Left lung (tissue), 10 donors: ENCODE results near the gene PRLHR. TPM values are rescaled to one million over a fixed set of nuclear protein-coding genes. Genes with fewer than 3 reads are reported as not detected.
A peak's percentile ranks its signal among the peaks of the same experiment; 100 is the strongest.

Source experiments
- ATAC-seq: fragments of 200-7000 bp; cut with Tn5 transposase; one replicate; pipeline ENCODE4 v1.9.1; 2020; ENCODE audit warnings: moderate library complexity
- DNase-seq, 4 donors: peaks; one replicate each; pipeline ENCODE4 v3.0.0-alpha.2; 2013 to 2020
- H3K27ac ChIP-seq, 2 donors: fragments of 200-600 bp; sonication (generic) in 1 of 2; one replicate each; pipeline versions ENCODE4 v1.5.0 to v1.8.0; 2020 to 2021
- H3K27me3 ChIP-seq, 2 donors: fragments of 200-600 bp; sonication (generic) in 1 of 2; one replicate each; pipeline versions ENCODE4 v1.5.0 to v1.8.0; 2020 to 2021
- H3K36me3 ChIP-seq, 2 donors: fragments of 200-600 bp; sonication (generic) in 1 of 2; one replicate each; pipeline versions ENCODE4 v1.5.0 to v1.8.0; 2020 to 2021
- H3K4me1 ChIP-seq, 2 donors: fragments of 200-600 bp; one replicate each; pipeline ENCODE4 v1.8.0; 2021
- H3K4me3 ChIP-seq, 2 donors: fragments of 200-600 bp; sonication (generic) in 1 of 2; one replicate each; pipeline versions ENCODE4 v1.5.0 to v1.8.0; 2020 to 2021; ENCODE audit warnings: mild to moderate bottlenecking in 1 of 2
- H3K9me3 ChIP-seq, 2 donors: fragments of 200-600 bp; sonication (generic) in 1 of 2; one replicate each; pipeline versions ENCODE4 v1.5.0 to v1.8.0; 2020 to 2021
- intact Hi-C, 2 donors: fragments of 100-400 bp; cut with DNase I; formaldehyde crosslinking; loops; one replicate each; pipeline versions ENCODE4 v1.11.2 to v1.14.2; 2022
- polyA plus RNA-seq, 6 donors: library from polyadenylated mRNA; unstranded; fragments of 120-200 nt; gene quantifications; one replicate each; pipeline ENCODE4 v1.2.1, GENCODE V29; 2013; ENCODE audit not compliant: insufficient read length in 6 of 6
- total RNA-seq, 2 donors: library from RNA; stranded (reverse); fragmentation: NEBNext Ultra II Directional; extraction: Animal tissue kit (Norgen Biotek cat#: 25700); gene quantifications; one replicate each; pipeline ENCODE4 v1.2.1, GENCODE V29; 2021
- TF ChIP-seq, protein P1 (sequence below), 2 donors: fragments of 200-600 bp; sonication (generic) in 1 of 2; IDR thresholded peaks; one replicate each; pipeline versions ENCODE4 v1.5.0 to v1.8.0; 2021; ENCODE audit warnings: antibody characterized with exemption in 2 of 2
- donor health status: DM: no; HTN: yes; CAD: no.
- donor health status: DM: no; HTN: no; CAD: no.

The PRLHR gene
- total and polyA plus RNA-seq, 8 donors, result 0.03 to 0.08 (median 0.04) TPM; not detected in 2

- no peak for DNase-seq
- H3K9me3 ChIP-seq, result no peaks in the 10 kb centered on the region
- peak; percentile 13 for ATAC-seq
- no peak overlapping the region for H3K27ac ChIP-seq
- H3K27me3 ChIP-seq, result no peaks in the 10 kb centered on the region
- H3K4me3 ChIP-seq, result no peak overlapping the region
- TF ChIP-seq, protein P1, sequence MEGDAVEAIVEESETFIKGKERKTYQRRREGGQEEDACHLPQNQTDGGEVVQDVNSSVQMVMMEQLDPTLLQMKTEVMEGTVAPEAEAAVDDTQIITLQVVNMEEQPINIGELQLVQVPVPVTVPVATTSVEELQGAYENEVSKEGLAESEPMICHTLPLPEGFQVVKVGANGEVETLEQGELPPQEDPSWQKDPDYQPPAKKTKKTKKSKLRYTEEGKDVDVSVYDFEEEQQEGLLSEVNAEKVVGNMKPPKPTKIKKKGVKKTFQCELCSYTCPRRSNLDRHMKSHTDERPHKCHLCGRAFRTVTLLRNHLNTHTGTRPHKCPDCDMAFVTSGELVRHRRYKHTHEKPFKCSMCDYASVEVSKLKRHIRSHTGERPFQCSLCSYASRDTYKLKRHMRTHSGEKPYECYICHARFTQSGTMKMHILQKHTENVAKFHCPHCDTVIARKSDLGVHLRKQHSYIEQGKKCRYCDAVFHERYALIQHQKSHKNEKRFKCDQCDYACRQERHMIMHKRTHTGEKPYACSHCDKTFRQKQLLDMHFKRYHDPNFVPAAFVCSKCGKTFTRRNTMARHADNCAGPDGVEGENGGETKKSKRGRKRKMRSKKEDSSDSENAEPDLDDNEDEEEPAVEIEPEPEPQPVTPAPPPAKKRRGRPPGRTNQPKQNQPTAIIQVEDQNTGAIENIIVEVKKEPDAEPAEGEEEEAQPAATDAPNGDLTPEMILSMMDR (IDR thresholded peaks at IDR 0.05), result no peak
- no peaks in the 10 kb centered on the region for H3K36me3 ChIP-seq
- intact Hi-C loops, result no loop called here
- no peaks in the 10 kb centered on the region for H3K4me1 ChIP-seq
Observed at GRCh38 chr10:118629211-118629610, 33.8 kb upstream of the PRLHR start.

DNA sequence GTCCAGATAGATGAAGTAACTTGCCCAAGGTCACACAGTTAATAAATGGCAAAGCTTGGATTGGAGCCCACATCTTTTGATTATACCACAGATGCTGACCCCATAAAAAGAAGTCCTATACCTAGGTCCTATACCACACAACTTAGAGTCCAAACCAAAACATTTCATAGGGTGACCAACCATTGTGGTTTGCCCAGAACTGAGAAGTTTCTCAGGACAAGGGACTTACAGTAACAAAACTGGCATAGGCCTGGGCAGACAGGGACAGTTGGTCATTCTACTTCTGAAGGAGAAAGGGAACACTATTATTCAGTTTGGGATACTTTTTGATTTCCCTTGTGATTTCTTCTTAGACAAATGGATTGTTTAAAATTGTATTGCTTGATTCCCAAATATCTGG, 32.9 kb upstream of the PRLHR start:
- H3K27ac ChIP-seq, result no peak overlapping the region
- ATAC-seq, result no peak

DNA sequence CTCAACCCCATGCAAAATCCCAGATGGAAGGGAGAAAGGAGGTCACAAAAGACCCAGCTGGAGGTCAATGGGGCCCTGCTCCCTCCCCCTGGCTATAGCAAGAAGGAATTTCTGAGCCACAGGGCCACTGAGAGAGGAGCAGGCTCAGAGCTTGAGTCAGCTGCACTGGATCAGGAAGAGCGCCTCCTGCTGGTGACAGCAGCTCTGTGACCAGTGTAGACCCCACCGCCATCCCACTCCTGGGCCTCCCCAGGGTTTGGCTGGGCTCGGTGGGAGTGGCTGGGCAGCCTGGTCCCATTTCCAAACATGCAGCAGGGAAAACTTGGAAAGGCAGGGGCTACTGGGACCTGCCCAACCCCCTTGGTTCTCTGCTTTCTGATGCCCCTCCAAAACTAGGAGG, 31.5 kb upstream of the PRLHR start:
- no peak overlapping the region for H3K27ac ChIP-seq
- no peak overlapping the region for H3K4me3 ChIP-seq
- H3K36me3 ChIP-seq, result no peaks in the 10 kb centered on the region
- no peaks in the 10 kb centered on the region for H3K9me3 ChIP-seq
- DNase-seq (no peak), ATAC-seq (no peak)
- no peaks in the 10 kb centered on the region for H3K4me1 ChIP-seq
- TF ChIP-seq, protein P1 (IDR thresholded peaks at IDR 0.05), result no peak
- intact Hi-C loops, result no loop called here
- H3K27me3 ChIP-seq, result no peaks in the 10 kb centered on the region

More for the DNA sequence above, 32.9 kb upstream of the PRLHR start:
- no peaks in the 10 kb centered on the region for H3K27me3 ChIP-seq
- TF ChIP-seq, protein P1 (IDR thresholded peaks at IDR 0.05), result no peak
- no peak overlapping the region for H3K4me3 ChIP-seq
- no peaks in the 10 kb centered on the region for H3K36me3 ChIP-seq
- DNase-seq, result no peak
- intact Hi-C loops, result no loop called here
- H3K9me3 ChIP-seq, result no peaks in the 10 kb centered on the region
- no peaks in the 10 kb centered on the region for H3K4me1 ChIP-seq

DNA sequence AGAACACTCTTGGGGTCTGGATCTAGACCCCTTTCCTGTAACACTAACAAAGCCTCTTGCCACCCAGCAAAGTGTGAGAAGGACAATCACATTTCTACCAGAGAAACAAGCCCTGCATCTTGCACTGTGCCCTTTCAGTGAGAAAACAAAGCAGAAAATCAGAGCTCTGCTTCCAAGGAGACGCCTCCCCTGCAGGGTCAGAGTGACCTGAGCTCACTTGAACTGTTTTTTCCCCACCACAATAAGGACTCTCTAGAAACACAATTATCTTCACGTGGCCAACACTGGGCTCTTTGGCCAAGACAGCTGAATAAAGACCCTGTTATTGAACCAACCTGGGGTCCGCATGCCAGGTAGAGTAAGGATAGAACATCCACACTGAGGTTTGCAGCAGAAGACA, 30.1 kb upstream of the PRLHR start:
- no peaks in the 10 kb centered on the region for H3K9me3 ChIP-seq
- no peaks in the 10 kb centered on the region for H3K36me3 ChIP-seq
- H3K4me3 ChIP-seq, result no peak overlapping the region
- H3K4me1 ChIP-seq, result no peaks in the 10 kb centered on the region
- ATAC-seq, result no peak
- no peak for DNase-seq
- no peaks in the 10 kb centered on the region for H3K27me3 ChIP-seq
- TF ChIP-seq, protein P1 (IDR thresholded peaks at IDR 0.05), result no peak
- no peak overlapping the region for H3K27ac ChIP-seq
- intact Hi-C loops, result no loop called here

GRCh38 chr10:118624747-118625146, 29.3 kb upstream of the PRLHR start:
- H3K36me3 ChIP-seq, result no peaks in the 10 kb centered on the region
- intact Hi-C loops, result no loop called here
- no peaks in the 10 kb centered on the region for H3K9me3 ChIP-seq
- H3K4me1 ChIP-seq, result no peaks in the 10 kb centered on the region
- DNase-seq (no peak), ATAC-seq (no peak)
- H3K27me3 ChIP-seq, result no peaks in the 10 kb centered on the region
- TF ChIP-seq, protein P1 (IDR thresholded peaks at IDR 0.05), result no peak
- no peak overlapping the region for H3K4me3 ChIP-seq
- no peak overlapping the region for H3K27ac ChIP-seq
